ENCODE measurements around the gene ZNF827.

Gene ZNF827

DNA sequence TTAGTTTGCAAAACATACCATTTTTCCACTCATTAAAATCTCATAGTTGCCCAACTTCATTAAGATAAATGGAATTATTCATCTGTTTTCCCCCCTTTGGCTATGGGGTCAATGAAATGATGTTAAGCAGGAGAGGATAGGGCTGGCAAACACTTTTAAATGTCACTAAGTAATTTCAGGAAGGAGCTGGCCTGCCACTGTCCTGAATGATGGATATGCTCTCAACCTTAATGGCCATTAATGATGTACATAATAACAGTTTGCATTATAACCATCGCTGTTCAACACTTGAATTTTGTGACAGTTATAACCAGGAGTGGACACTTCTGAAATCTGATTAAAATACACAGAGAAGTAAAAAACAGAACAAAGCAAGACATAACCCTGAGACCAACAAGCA lies 181.4 kb downstream of the ZNF827 start:
- no peak for DNase-seq (ENCODE audit: low read depth in 2 of 2)

DNA sequence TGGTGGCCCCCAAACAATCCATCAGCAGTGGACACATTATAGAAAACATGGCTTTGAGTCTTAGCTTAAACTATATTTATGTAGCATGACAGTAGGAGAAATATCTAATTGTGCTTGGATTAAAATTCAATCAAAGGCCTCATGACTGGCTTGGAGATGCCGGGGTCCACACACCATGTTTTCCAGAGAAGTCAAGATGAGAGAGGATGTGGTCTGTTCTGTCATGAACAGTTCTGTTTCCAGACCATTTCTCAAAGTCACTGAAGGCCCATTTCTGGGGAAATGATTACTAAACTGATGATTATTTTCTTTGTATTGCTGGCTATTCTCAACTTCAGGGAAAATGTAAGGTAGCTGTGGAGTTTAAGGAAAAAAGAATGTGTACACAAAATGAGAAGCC lies 182.4 kb downstream of the ZNF827 start:
- no peak for DNase-seq (ENCODE audit: low read depth in 2 of 2)

DNA sequence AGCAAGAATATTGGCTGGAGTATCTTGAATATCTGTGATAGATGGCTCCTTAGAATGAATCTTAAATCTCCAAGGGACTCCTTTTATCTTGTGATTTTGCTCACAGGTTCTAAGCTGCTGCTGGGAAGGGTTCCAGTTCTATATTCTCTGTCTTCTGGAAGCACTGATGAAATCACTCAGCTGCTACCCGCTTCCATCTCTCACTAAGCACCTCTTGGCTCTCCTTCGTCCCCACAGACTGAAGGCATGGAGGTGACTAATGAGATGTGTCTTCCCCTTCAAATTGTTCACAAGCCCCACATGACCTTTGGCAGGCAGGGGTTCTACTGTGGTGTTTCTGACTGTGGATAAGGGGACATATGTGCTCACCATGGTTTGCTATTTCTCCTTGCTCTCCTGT lies 182.8 kb downstream of the ZNF827 start:
- DNase-seq (ENCODE audit: low read depth in 2 of 2): no peak

- no peak for DNase-seq (ENCODE audit: low read depth in 2 of 2)
Observed at GRCh38 chr4:145743641-145744040, 195.0 kb downstream of the ZNF827 start.

DNA sequence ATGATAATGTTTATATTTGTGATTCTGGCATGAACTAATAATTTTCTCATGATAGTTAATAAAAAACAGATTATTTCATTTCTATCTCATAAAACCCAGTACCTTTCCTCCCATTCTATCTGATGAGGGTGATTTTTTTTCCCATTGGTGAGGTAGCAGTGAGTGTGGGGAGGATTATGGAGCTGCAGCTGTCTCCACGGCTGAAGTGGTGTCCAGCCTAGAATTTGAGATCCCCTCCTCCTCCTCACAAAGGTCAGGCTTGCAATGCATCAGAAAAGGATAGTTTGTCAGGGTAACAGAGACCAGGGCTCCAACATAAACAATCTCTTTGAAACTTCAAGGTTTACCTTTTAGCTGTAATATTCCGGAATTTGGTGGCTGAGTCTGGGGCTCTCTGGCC lies 197.8 kb downstream of the ZNF827 start:
- DNase-seq (ENCODE audit: low read depth in 2 of 2): no peak

- no peak for DNase-seq (ENCODE audit: low read depth in 2 of 2)
Observed at GRCh38 chr4:145739845-145740244, 198.8 kb downstream of the ZNF827 start.

GRCh38 chr4:145736241-145736831 lies 202.3 kb downstream of the ZNF827 start:
- DNase-seq (ENCODE audit: low read depth in 2 of 2): no peak

DNA sequence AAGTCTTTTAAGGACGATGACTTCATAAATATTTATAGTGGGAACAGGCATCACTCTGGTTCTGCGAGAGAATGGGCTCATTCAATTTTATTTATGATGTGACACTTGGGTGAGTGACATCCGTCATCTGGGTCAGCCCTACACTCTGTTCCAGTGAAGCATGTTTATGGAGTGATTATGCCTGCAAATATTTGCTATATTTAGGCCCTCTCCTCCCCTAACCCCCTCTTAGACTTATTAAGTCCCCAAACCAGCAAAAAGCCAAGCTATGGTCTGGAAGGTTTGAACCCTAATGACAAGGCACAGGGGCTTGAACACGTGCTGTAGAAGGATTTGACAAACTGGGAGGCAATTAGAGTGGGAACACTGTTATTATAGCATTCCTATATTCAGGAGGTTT lies 202.8 kb downstream of the ZNF827 start:
- DNase-seq (ENCODE audit: low read depth in 2 of 2): no peak

GRCh38 chr4:145735347-145735675 lies 203.3 kb downstream of the ZNF827 start:
- no peak for DNase-seq (ENCODE audit: low read depth in 2 of 2)

DNA sequence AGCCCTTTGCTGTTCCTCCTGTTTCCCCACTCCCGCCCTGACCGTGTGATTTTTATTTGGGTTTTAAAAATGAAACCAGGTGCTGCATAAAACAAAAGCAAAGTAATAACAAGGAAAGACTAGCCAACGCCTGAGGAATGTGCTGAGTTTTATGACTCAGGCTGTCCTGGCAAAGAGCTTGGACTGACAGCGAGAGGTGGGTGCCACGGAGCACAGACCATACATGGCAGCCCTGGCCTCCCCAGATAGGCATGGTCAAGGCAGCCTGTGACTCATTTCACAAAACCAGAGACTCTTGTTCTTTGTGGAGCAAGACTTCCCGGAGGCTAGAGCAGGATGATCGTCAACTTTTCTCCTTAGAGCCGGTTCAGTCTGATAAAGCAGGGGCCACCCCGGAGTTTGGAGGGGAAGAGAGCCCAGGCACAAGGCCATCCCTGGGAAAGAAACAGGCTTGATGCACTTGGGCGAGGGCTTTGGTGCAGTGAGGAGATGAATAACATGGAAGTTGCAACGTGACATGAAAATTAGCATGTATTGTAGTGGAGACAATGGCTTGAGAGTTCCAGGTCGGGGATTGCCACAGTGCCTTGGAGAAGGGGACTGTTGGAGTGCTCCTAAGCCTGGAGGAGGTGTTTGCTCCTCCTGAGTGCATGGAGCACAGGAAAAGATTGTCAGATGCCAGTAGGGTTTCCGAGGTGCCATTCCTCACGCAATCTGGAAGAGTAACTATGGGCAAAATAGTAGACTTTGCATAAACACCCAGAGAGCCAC lies 203.9 kb downstream of the ZNF827 start:
- DNase-seq (ENCODE audit: low read depth in 2 of 2): no peak

GRCh38 chr4:145734031-145734430 lies 204.6 kb downstream of the ZNF827 start:
- DNase-seq (ENCODE audit: low read depth in 2 of 2): no peak

- DNase-seq (ENCODE audit: low read depth in 2 of 2): peak; percentile 81 to 83
Observed at GRCh38 chr4:145732895-145733880, 205.4 kb downstream of the ZNF827 start.

DNA sequence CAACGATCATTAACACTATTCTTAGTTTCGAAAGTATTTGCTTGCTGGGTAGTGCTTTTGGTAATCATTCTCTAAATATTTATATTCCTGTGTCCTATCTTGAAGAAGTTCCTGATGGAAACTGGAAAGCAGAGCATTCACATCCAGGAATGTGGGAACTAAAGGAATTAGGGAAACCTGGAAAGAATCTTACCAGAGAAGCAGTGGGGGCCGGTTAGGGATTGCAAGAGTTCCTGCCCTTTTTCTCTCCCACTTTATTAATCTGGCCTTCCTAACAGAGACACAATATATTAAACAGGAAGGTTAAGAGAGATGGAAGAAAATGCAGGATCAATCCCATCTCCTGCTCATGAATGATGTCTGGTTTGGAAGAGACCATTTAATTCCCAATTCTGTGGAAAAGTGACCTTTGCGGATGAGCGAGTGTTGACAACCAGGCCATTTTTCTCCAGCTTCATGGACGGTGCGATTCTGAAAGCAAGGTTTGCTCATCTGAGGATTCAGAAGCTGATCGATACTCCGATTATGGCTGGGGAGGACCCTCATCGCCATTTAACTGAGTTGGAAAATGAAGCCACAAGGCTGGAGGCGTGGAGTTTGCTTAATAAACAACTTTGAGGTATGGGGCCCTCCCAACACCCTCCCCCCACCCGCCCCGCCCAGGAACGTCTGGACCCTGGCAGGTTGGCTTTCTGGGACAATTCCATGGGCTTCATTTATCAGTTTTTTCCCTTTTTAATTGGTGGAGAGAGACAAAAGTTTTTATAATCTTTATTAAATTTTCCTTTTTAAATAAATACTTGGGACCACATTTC lies 206.4 kb downstream of the ZNF827 start:
- no peak for DNase-seq (ENCODE audit: low read depth in 2 of 2)

GRCh38 chr4:145731028-145731427 lies 207.6 kb downstream of the ZNF827 start:
- DNase-seq (ENCODE audit: low read depth in 2 of 2): no peak

DNA sequence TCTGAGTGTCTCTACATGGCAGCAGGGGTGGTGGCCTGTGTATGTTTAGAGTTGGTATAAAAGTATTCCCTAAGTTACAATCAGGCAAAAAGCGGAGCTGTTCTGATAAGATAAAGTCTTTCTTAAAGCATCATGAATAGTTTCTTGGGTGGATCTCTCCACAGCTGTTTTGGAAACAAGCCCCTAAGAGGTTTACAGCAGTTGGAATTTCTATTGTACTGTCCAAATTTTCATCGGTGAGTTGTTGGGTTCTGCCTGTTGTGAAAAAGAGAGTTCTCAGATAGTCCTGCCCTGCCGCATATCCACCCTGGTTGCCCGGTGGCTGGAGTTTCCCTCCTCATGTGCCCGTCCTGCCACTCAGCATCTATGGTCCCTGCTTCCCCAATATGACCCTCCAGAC lies 208.6 kb downstream of the ZNF827 start:
- DNase-seq (ENCODE audit: low read depth in 2 of 2): no peak

DNA sequence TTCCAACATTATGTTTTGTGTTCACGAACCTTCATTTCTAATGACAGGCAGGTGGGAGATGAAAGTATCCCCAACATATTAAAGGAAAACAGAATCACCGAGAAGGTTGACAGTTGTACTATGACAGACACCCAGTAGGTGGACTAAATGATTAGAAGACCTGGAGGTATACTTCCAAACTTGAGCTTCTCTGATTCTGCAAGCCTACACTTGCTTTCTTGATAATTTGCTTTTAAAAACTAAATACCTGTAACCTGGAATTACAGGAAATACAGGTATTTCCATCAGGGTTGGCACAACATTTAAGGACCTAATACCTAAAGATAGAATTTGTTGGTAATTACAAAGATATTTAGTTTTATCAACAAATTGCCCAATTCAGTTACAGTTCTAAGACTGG lies 215.3 kb downstream of the ZNF827 start:
- DNase-seq (ENCODE audit: low read depth in 2 of 2): no peak

GRCh38 chr4:145722561-145722960 lies 216.1 kb downstream of the ZNF827 start:
- DNase-seq (ENCODE audit: low read depth in 2 of 2): no peak

GRCh38 chr4:145720656-145721055 lies 218.0 kb downstream of the ZNF827 start:
- DNase-seq (ENCODE audit: low read depth in 2 of 2): peak in 1 of 2 donors; percentile 25

GRCh38 chr4:145719752-145720624 lies 218.6 kb downstream of the ZNF827 start:
- peak in 1 of 2 donors; percentile 60 for DNase-seq (ENCODE audit: low read depth in 2 of 2)

GRCh38 chr4:145716661-145717200 lies 221.9 kb downstream of the ZNF827 start:
- DNase-seq (ENCODE audit: low read depth in 2 of 2): no peak
